Measurements from ENCODE around the gene TTLL1. TPM values are rescaled to one million over a fixed set of nuclear protein-coding genes. Genes with fewer than 3 reads are reported as not detected.

Gene TTLL1
- total and polyA plus RNA-seq, 9 of the 15 experiments (the other 6 are each of a cell fraction or from before 2014, with no cell fraction given) = 0.06 to 0.85 (median 0.17) TPM

DNA sequence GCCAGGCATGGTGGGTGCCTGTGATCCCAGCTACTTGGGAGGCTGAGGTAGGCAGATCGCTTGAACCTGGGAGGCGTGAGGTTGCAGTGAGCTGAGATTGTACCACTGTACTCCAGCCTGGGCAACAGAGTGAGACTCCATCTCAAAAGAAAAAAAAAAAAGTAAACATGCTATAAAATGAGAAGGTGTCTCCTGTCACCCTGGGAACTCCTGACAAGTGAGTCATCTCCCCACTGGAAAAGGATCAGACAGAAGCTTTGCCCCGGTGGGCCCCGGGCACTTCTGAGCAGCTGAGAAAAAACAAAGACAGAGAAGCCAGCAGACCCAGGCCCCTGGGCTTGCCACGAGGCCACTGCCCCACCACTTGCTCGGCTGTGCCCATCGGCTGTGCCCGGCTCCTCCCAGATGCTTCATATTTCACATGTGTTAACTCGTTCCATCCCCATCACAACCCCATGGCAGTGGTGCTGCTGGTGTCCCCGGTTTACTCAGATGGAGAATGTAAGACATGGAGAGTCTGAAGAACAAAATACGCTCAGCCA lies 22.3 kb downstream of the TTLL1 start (continued):
- TF ChIP-seq RFX1 (IDR thresholded peaks at IDR 0.05) (peak; percentile 33), EP300 (IDR thresholded peaks at IDR 0.05; ENCODE audit: low read length) (no peak), JUN (IDR thresholded peaks at IDR 0.05; ENCODE audit: borderline replicate concordance, low read depth, low read length) (0 out of 2 replicates have a peak, but pooled peaks have one; percentile 20), JUN (CRISPR knock-in tag; IDR thresholded peaks at IDR 0.05; ENCODE audit: borderline replicate concordance) (no peak), FOXK1 (CRISPR knock-in tag; IDR thresholded peaks at IDR 0.05; ENCODE audit: borderline replicate concordance) (no peak), SMAD2 (IDR thresholded peaks at IDR 0.05; ENCODE audit: low read depth, low read length) (no peak), GTF2E2 (tag; IDR thresholded peaks at IDR 0.05) (no peak), ZZZ3 (IDR thresholded peaks at IDR 0.05) (no peak), CREBBP (IDR thresholded peaks at IDR 0.05; ENCODE audit: low read depth, low read length) (no peak), PTTG1 (tag; IDR thresholded peaks at IDR 0.05; ENCODE audit: low read depth) (no peak), MEF2A (IDR thresholded peaks at IDR 0.05; ENCODE audit: control insufficient read depth, low read depth, low read length) (no peak), FOXK2 (conservative IDR thresholded peaks at IDR 0.05 in 1 of 2, IDR thresholded peaks at IDR 0.05 in 1 of 2; ENCODE audit: low read depth in 2 of 2) (peak; percentile 51 to 81; a peak in 3 of 4 replicates), SRSF3 (IDR thresholded peaks at IDR 0.05; ENCODE audit: insufficient read depth, low read length) (no peak), POLR3G (IDR thresholded peaks at IDR 0.05; ENCODE audit: extremely low read depth, insufficient read length, insufficient replicate concordance) (no peak), JUND (IDR thresholded peaks at IDR 0.05; ENCODE audit: borderline replicate concordance, low read depth, low read length) (peak; percentile 35; the same call in 1 of the 2 replicates), JUND (tag; IDR thresholded peaks at IDR 0.05; ENCODE audit: borderline replicate concordance, low read depth, low read length) (no peak), U2AF1 (optimal IDR thresholded peaks at IDR 0.05; ENCODE audit: low read depth, low read length) (no peak), ELF2 (CRISPR knock-in tag; IDR thresholded peaks at IDR 0.05) (no peak)
- TF ChIP-seq, protein P1, sequence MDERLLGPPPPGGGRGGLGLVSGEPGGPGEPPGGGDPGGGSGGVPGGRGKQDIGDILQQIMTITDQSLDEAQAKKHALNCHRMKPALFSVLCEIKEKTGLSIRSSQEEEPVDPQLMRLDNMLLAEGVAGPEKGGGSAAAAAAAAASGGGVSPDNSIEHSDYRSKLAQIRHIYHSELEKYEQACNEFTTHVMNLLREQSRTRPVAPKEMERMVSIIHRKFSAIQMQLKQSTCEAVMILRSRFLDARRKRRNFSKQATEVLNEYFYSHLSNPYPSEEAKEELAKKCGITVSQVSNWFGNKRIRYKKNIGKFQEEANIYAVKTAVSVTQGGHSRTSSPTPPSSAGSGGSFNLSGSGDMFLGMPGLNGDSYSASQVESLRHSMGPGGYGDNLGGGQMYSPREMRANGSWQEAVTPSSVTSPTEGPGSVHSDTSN (CRISPR knock-in tag; IDR thresholded peaks at IDR 0.05; ENCODE audit: low read depth) = no peak
- TF ChIP-seq, protein P1 (tag; conservative IDR thresholded peaks at IDR 0.05; ENCODE audit: low read depth) = no peak
- TF ChIP-seq, protein P2, sequence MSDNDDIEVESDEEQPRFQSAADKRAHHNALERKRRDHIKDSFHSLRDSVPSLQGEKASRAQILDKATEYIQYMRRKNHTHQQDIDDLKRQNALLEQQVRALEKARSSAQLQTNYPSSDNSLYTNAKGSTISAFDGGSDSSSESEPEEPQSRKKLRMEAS (CRISPR knock-in tag; IDR thresholded peaks at IDR 0.05) = no peak
- TF ChIP-seq, protein P3, sequence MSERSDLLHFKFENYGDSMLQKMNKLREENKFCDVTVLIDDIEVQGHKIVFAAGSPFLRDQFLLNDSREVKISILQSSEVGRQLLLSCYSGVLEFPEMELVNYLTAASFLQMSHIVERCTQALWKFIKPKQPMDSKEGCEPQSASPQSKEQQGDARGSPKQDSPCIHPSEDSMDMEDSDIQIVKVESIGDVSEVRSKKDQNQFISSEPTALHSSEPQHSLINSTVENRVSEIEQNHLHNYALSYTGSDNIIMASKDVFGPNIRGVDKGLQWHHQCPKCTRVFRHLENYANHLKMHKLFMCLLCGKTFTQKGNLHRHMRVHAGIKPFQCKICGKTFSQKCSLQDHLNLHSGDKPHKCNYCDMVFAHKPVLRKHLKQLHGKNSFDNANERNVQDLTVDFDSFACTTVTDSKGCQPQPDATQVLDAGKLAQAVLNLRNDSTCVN (CRISPR knock-in tag; IDR thresholded peaks at IDR 0.05) = no peak
- TF ChIP-seq, protein P4, sequence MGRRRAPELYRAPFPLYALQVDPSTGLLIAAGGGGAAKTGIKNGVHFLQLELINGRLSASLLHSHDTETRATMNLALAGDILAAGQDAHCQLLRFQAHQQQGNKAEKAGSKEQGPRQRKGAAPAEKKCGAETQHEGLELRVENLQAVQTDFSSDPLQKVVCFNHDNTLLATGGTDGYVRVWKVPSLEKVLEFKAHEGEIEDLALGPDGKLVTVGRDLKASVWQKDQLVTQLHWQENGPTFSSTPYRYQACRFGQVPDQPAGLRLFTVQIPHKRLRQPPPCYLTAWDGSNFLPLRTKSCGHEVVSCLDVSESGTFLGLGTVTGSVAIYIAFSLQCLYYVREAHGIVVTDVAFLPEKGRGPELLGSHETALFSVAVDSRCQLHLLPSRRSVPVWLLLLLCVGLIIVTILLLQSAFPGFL (CRISPR knock-in tag; IDR thresholded peaks at IDR 0.05) = no peak

Data from K562 (cell line).